GM12878 (cell line): Measurements from ENCODE around the gene GRM7. TPM values are rescaled to one million over a fixed set of nuclear protein-coding genes. Genes with fewer than 3 reads are reported as not detected.

Experiments used
- ATAC-seq: fragments of 200-7000 bp; cut with Tn5 transposase; 3 replicates; pipeline ENCODE4 v1.9.1; 2020; ENCODE audit warnings: mild to moderate bottlenecking, moderate library complexity
- BruUV-seq: library from RNA; stranded (reverse); fragments of 400-500 nt; replicated peaks from 2 replicates; lab custom pipeline; 2021; lab: Mats Ljungman, UMichigan
- CTCF ChIA-PET: fragments of 300-600 bp; sonication (Branson Sonifier 250); formaldehyde crosslinking; extraction: SDS; loops from one replicate; lab custom pipeline; 2021; ENCODE audit warnings: inconsistent platforms; lab: Yijun Ruan, JAX
- POLR2A ChIA-PET: fragments of 350-600 bp; formaldehyde crosslinking; extraction: SDS; loops from one replicate; lab custom pipeline; 2021; ENCODE audit warnings: inconsistent platforms; lab: Charles Lee
- RAD21 ChIA-PET: fragments of 300-600 bp; sonication (Branson Sonifier 250); formaldehyde crosslinking; loops from one replicate; lab custom pipeline; 2023; ENCODE audit warnings: antibody characterized with exemption; ENCODE audit not compliant: unreplicated experiment; lab: Charles Lee
- SMC1A ChIA-PET: fragments of 300-600 bp; sonication (Branson Sonifier 250); formaldehyde crosslinking; loops from one replicate; lab custom pipeline; 2023; ENCODE audit not compliant: unreplicated experiment, uncharacterized antibody; lab: Charles Lee
- DNase-seq: peaks from one replicate; pipeline ENCODE4 v3.0.0-alpha.2; 2011; ENCODE audit warnings: low read depth, low spot score
- FAIRE-seq: peaks from 3 replicates; lab custom pipeline; 2011; peaks lifted over from hg19 to GRCh38; lab: Jason Lieb, UNC
- H2AFZ ChIP-seq: 2 replicates; pipeline ENCODE4 v1.6.0; 2011; ENCODE audit warnings: low read depth, low read length, control low read depth; ENCODE audit not compliant: control insufficient read depth
- H3K27ac ChIP-seq: 2 replicates; pipeline ENCODE4 v1.5.1; 2011; ENCODE audit warnings: control low read depth; ENCODE audit not compliant: control insufficient read depth, insufficient read depth
- H3K27me3 ChIP-seq, 2 experiments: replicated peaks in 1 of 2; 2 replicates each; pipeline versions ENCODE4 v1.6.0 to v1.6.1; 2011; ENCODE audit warnings: low read length in 1 of 2; ENCODE audit not compliant: control insufficient read depth in 2 of 2, insufficient read depth in 2 of 2
- H3K36me3 ChIP-seq, 2 experiments: 2 replicates each; pipeline ENCODE4 v1.5.1; 2011; ENCODE audit warnings: low read length in 1 of 2; ENCODE audit not compliant: control insufficient read depth in 2 of 2, insufficient read depth in 2 of 2
- H3K4me1 ChIP-seq: 2 replicates; pipeline ENCODE4 v1.6.1; 2011; ENCODE audit warnings: mild to moderate bottlenecking, low read length, moderate library complexity, mixed read lengths; ENCODE audit not compliant: control insufficient read depth, insufficient read depth
- H3K4me2 ChIP-seq: 2 replicates; pipeline ENCODE4 v1.6.0; 2011; ENCODE audit warnings: control low read depth; ENCODE audit not compliant: control insufficient read depth, insufficient read depth
- H3K4me3 ChIP-seq: fragments of 200-600 bp; sonication (generic); 2 replicates; pipeline ENCODE4 v1.5.1; 2016
- H3K79me2 ChIP-seq: 2 replicates; pipeline ENCODE4 v1.6.0; 2011; ENCODE audit warnings: low read length; ENCODE audit not compliant: control insufficient read depth, insufficient read depth
- H3K9ac ChIP-seq: 2 replicates; pipeline ENCODE4 v1.8.0; 2011; ENCODE audit warnings: low read length, control low read depth, mixed read lengths; ENCODE audit not compliant: control insufficient read depth, insufficient read depth
- H3K9me3 ChIP-seq: replicated peaks from 3 replicates; pipeline ENCODE4 v1.5.1; 2011; ENCODE audit warnings: mild to moderate bottlenecking, low read length; ENCODE audit not compliant: control insufficient read depth, insufficient read depth
- H4K20me1 ChIP-seq: 2 replicates; pipeline ENCODE4 v1.6.0; 2011; ENCODE audit not compliant: control insufficient read depth, insufficient read depth
- ASH2L ChIP-seq: fragments of 300-600, 200-600 bp; sonication (generic); IDR thresholded peaks from 2 replicates; pipeline ENCODE4 v1.6.1; 2017; ENCODE audit warnings: low read depth, mild to moderate bottlenecking, borderline replicate concordance
- BMI1 ChIP-seq: fragments of 450-650 bp; IDR thresholded peaks from 2 replicates; pipeline ENCODE4 v1.6.1; 2016; ENCODE audit warnings: mild to moderate bottlenecking, moderate library complexity, borderline replicate concordance
- BRCA1 ChIP-seq: IDR thresholded peaks from 2 replicates; pipeline ENCODE4 v1.6.1; 2011; ENCODE audit warnings: low read depth, low read length, improper control_type of control experiment
- CEBPZ ChIP-seq: fragments of 150-350 bp; IDR thresholded peaks from 2 replicates; pipeline ENCODE4 v1.6.1; 2016; ENCODE audit warnings: low read depth, low read length
- CREB1 ChIP-seq: IDR thresholded peaks from 2 replicates; pipeline ENCODE4 v1.6.1; 2012; ENCODE audit warnings: low read depth, mild to moderate bottlenecking, inconsistent platforms
- DPF2 ChIP-seq: fragments of 450-650 bp; IDR thresholded peaks from 2 replicates; pipeline ENCODE4 v1.6.1; 2017; ENCODE audit warnings: mild to moderate bottlenecking
- E2F4 ChIP-seq: IDR thresholded peaks from 2 replicates; pipeline ENCODE4 v1.6.1; 2012; ENCODE audit warnings: low read depth, low read length, improper control_type of control experiment
- EGR1 ChIP-seq, 2 experiments: IDR thresholded peaks; 1 replicate in 1 of 2; 2 replicates in 1 of 2; pipeline ENCODE4 v1.6.1; 2011 to 2012; ENCODE audit warnings: low read depth in 2 of 2, low read length in 2 of 2, borderline replicate concordance in 1 of 2, mild to moderate bottlenecking in 1 of 2, moderate library complexity in 1 of 2
- FOXM1 ChIP-seq: IDR thresholded peaks from 2 replicates; pipeline ENCODE4 v1.6.1; 2012; ENCODE audit warnings: low read depth, mild to moderate bottlenecking, inconsistent platforms, low read length, moderate library complexity
- HSF1 ChIP-seq: fragments of 150-350 bp; IDR thresholded peaks from 2 replicates; pipeline ENCODE4 v1.6.1; 2014; ENCODE audit warnings: mild to moderate bottlenecking, low read depth, low read length
- KLF5 ChIP-seq: fragments of 450-650 bp; IDR thresholded peaks from 2 replicates; pipeline ENCODE4 v1.6.1; 2014; ENCODE audit warnings: mild to moderate bottlenecking; ENCODE audit not compliant: partially characterized antibody
- MEF2A ChIP-seq: IDR thresholded peaks from 2 replicates; pipeline ENCODE4 v1.6.1; 2011; ENCODE audit warnings: low read depth, mild to moderate bottlenecking, low read length, moderate library complexity; ENCODE audit not compliant: insufficient read depth
- PAX5 ChIP-seq: IDR thresholded peaks from 2 replicates; pipeline ENCODE4 v1.6.1; 2011; ENCODE audit warnings: low read depth, low read length, borderline replicate concordance
- POLR2A ChIP-seq: IDR thresholded peaks from 2 replicates; pipeline ENCODE4 v1.6.1; 2011; ENCODE audit warnings: low read depth, mild to moderate bottlenecking, low read length
- RELB ChIP-seq: fragments of 450-650 bp; IDR thresholded peaks from 2 replicates; pipeline ENCODE4 v1.6.1; 2017; ENCODE audit warnings: low read depth, mild to moderate bottlenecking, moderate library complexity
- SIN3A ChIP-seq: IDR thresholded peaks from 2 replicates; pipeline ENCODE4 v1.6.1; 2012; ENCODE audit warnings: low read depth, low read length, improper control_type of control experiment
- SRF ChIP-seq, 2 experiments: IDR thresholded peaks; 2 replicates each; pipeline ENCODE4 v1.6.1; 2011; ENCODE audit warnings: low read depth in 2 of 2, low read length in 2 of 2, mild to moderate bottlenecking in 1 of 2, moderate library complexity in 1 of 2
- TARDBP ChIP-seq: IDR thresholded peaks from 2 replicates; pipeline ENCODE4 v1.6.1; 2016; ENCODE audit warnings: borderline replicate concordance
- TCF3 ChIP-seq: IDR thresholded peaks from 2 replicates; pipeline ENCODE4 v1.6.1; 2012; ENCODE audit warnings: low read depth, mild to moderate bottlenecking, low read length, borderline replicate concordance; ENCODE audit not compliant: insufficient read depth
- WGBS: methylation state at CpG from one replicate; pipeline ENCODE4 v1.1.6; 2016; ENCODE audit warnings: low lambda C conversion rate; ENCODE audit not compliant: insufficient replicate concordance, insufficient coverage; ENCODE audit errors: missing lambda C conversion rate; 5-methylcytosine and 5-hydroxymethylcytosine counted together
- in situ Hi-C: fragments of 300-500 bp; cut with MboI; formaldehyde crosslinking; loops from 9 replicates; pipeline ENCODE4 v1.14.3; 2018; ENCODE audit warnings: mixed read lengths
- intact Hi-C: fragments of 100-400 bp; cut with micrococcal nuclease; formaldehyde crosslinking; loops from one replicate; pipeline ENCODE4 v1.14.2; 2022; ENCODE audit not compliant: unreplicated experiment
- polyA plus RNA-seq, 11 experiments: library from polyadenylated mRNA; depleted of rRNA in 4 of 11; unstranded in 6 of 11; stranded (reverse) in 5 of 11; fragments of >200 nt; fragmentation: Nextera tagmentation in 4 of 11; fragmentation: Illumina TruSeq in 1 of 11; extraction: Ambion mirVana in 4 of 11; extraction: Trizol in 1 of 11; gene quantifications; 1 replicate in 1 of 11; 2 replicates in 10 of 11; pipeline versions ENCODE4 v1.2.1 to v1.2.3, GENCODE V29; 2011 to 2016; ENCODE audit warnings: inconsistent platforms in 2 of 11, missing spikeins in 2 of 11, low read depth in 1 of 11
- total RNA-seq, 4 experiments: library from RNA; depleted of rRNA in 3 of 4; stranded (reverse); fragments of >200 nt in 3 of 4; fragmentation: Illumina TruSeq in 1 of 4; extraction: Trizol in 1 of 4; gene quantifications; 2 replicates each; pipeline versions ENCODE4 v1.2.1 to v1.2.3, GENCODE V29; 2013 to 2021

The GRM7 gene
- total and polyA plus RNA-seq, 10 of the 15 experiments (the other 5 are each of a cell fraction or from before 2014, with no cell fraction given) = not detected

GRCh38 chr3:7788881-7789280 is 928.0 kb downstream of the GRM7 start:
- H3K4me3 ChIP-seq = no peak overlapping the region
- no peak for DNase-seq
- no TSS peak for BruUV-seq
- ATAC-seq = no peak
- H3K4me1 ChIP-seq = no peaks in the 10 kb centered on the region
- no peaks in the 10 kb centered on the region for H4K20me1 ChIP-seq
- ChIA-PET POLR2A (no interaction called here), CTCF (no interaction called here), RAD21 (no interaction called here), SMC1A (no interaction called here)
- no peak overlapping the region for H2AFZ ChIP-seq
- intact Hi-C loops = no loop called here
- no peaks in the 10 kb centered on the region for H3K9me3 ChIP-seq
- H3K27me3 ChIP-seq = no peaks in the 10 kb centered on the region
- 0% methylated on average over 1 of the region's 1 CpG for WGBS
- no peaks in the 10 kb centered on the region for H3K36me3 ChIP-seq
- TF ChIP-seq DPF2 (no peak), CREB1 (no peak), E2F4 (no peak), KLF5 (no peak), ASH2L (no peak), BMI1 (no peak), PAX5 (no peak), EGR1 (IDR thresholded peaks at IDR 0.05; ENCODE audit: borderline replicate concordance in 1 of 2, low read depth in 2 of 2, low read length in 2 of 2) (no peak), FOXM1 (no peak), BRCA1 (no peak), CEBPZ (no peak), SIN3A (no peak), MEF2A (no peak), POLR2A (no peak), TARDBP (no peak), SRF (IDR thresholded peaks at IDR 0.05; ENCODE audit: low read depth in 2 of 2, low read length in 2 of 2) (no peak), HSF1 (no peak), TCF3 (no peak), RELB (no peak)
- H3K27ac ChIP-seq = no peak overlapping the region
- no peaks in the 10 kb centered on the region for H3K79me2 ChIP-seq
- in situ Hi-C loops = no loop called here
- no peak overlapping the region for H3K9ac ChIP-seq
- H3K4me2 ChIP-seq = no peak overlapping the region
- no peak for FAIRE-seq
